ENCODE results near the gene TMEM174. TPM values are rescaled to one million over a fixed set of nuclear protein-coding genes. Genes with fewer than 3 reads are reported as not detected.

The TMEM174 gene
- total RNA-seq, 1 donor from 2014 or later, result not detected

- H4K20me1 ChIP-seq (ENCODE audit: insufficient read depth, low read length), result no peaks in the 10 kb centered on the region
- peaks cover 6% of the 10 kb centered on the region for H3K27me3 ChIP-seq (ENCODE audit: insufficient read depth, low read length)
- H3K9me3 ChIP-seq (ENCODE audit: insufficient read depth, low read depth, low read length), result peaks cover 3% of the 10 kb centered on the region
- peak overlapping the region; percentile 68 for H3K4me2 ChIP-seq (ENCODE audit: low read length)
- peaks cover 6% of the 10 kb centered on the region for H3K36me3 Mint-ChIP-seq (ENCODE audit: low read depth, unreplicated experiment)
- no peak overlapping the region for H3K27ac ChIP-seq (ENCODE audit: low read depth, low read length)
- no peak overlapping the region for H3K9ac ChIP-seq (ENCODE audit: low read length)
- DNase-seq (ENCODE audit: low read depth) (peak; percentile 32), FAIRE-seq (no peak)
- no peak overlapping the region for H3K27ac Mint-ChIP-seq (ENCODE audit: unreplicated experiment)
- no peaks in the 10 kb centered on the region for H3K4me1 ChIP-seq (ENCODE audit: insufficient read depth, low read length)
- no peak overlapping the region for H3K4me3 Mint-ChIP-seq (ENCODE audit: unreplicated experiment)
- H2AFZ ChIP-seq (ENCODE audit: low read depth, low read length), result peak overlapping the region; percentile 49
- TF ChIP-seq, protein P1, sequence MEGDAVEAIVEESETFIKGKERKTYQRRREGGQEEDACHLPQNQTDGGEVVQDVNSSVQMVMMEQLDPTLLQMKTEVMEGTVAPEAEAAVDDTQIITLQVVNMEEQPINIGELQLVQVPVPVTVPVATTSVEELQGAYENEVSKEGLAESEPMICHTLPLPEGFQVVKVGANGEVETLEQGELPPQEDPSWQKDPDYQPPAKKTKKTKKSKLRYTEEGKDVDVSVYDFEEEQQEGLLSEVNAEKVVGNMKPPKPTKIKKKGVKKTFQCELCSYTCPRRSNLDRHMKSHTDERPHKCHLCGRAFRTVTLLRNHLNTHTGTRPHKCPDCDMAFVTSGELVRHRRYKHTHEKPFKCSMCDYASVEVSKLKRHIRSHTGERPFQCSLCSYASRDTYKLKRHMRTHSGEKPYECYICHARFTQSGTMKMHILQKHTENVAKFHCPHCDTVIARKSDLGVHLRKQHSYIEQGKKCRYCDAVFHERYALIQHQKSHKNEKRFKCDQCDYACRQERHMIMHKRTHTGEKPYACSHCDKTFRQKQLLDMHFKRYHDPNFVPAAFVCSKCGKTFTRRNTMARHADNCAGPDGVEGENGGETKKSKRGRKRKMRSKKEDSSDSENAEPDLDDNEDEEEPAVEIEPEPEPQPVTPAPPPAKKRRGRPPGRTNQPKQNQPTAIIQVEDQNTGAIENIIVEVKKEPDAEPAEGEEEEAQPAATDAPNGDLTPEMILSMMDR (IDR thresholded peaks at IDR 0.05; ENCODE audit: insufficient read depth, low read depth, low read length), result no peak
- TF ChIP-seq EZH2 (IDR thresholded peaks at IDR 0.05; ENCODE audit: insufficient read depth, low read length), result no peak
- H3K4me3 ChIP-seq (ENCODE audit: insufficient read depth, low read depth, low read length), result no peak overlapping the region
- no peaks in the 10 kb centered on the region for H3K79me2 ChIP-seq (ENCODE audit: insufficient read depth, low read length)
- H3K27me3 Mint-ChIP-seq (ENCODE audit: low read depth, unreplicated experiment), result peaks cover 57% of the 10 kb centered on the region
- H3K9me3 Mint-ChIP-seq (ENCODE audit: unreplicated experiment), result peaks cover 6% of the 10 kb centered on the region
- H3K4me1 Mint-ChIP-seq (ENCODE audit: low read depth, unreplicated experiment), result no peaks in the 10 kb centered on the region
- H3K36me3 ChIP-seq (ENCODE audit: insufficient read depth, low read length), result no peaks in the 10 kb centered on the region
These were observed 28.8 kb downstream of the TMEM174 start for GRCh38 chr5:73201547-73202513.

- Histone ChIP-seq H3K27ac (ENCODE audit: low read depth, low read length) (no peak overlapping the region), H3K4me1 (ENCODE audit: insufficient read depth, low read length) (no peaks in the 10 kb centered on the region), H3K9ac (ENCODE audit: low read length) (no peak overlapping the region), H3K9me3 (ENCODE audit: insufficient read depth, low read depth, low read length) (peaks cover 3% of the 10 kb centered on the region), H3K79me2 (ENCODE audit: insufficient read depth, low read length) (no peaks in the 10 kb centered on the region), H3K4me3 (ENCODE audit: insufficient read depth, low read depth, low read length) (no peak overlapping the region), H4K20me1 (ENCODE audit: insufficient read depth, low read length) (no peaks in the 10 kb centered on the region), H3K4me2 (ENCODE audit: low read length) (no peak overlapping the region), H3K27me3 (ENCODE audit: insufficient read depth, low read length) (peaks cover 6% of the 10 kb centered on the region), H3K36me3 (ENCODE audit: insufficient read depth, low read length) (no peaks in the 10 kb centered on the region), H2AFZ (ENCODE audit: low read depth, low read length) (no peak overlapping the region)
- FAIRE-seq (no peak), DNase-seq (ENCODE audit: low read depth) (peak; percentile 19)
- H3K4me3 Mint-ChIP-seq (ENCODE audit: unreplicated experiment), result no peak overlapping the region
- peaks cover 49% of the 10 kb centered on the region for H3K27me3 Mint-ChIP-seq (ENCODE audit: low read depth, unreplicated experiment)
- peaks cover 21% of the 10 kb centered on the region for H3K9me3 Mint-ChIP-seq (ENCODE audit: unreplicated experiment)
- H3K4me1 Mint-ChIP-seq (ENCODE audit: low read depth, unreplicated experiment), result no peaks in the 10 kb centered on the region
- TF ChIP-seq, protein P1 (IDR thresholded peaks at IDR 0.05; ENCODE audit: insufficient read depth, low read depth, low read length), result no peak
- TF ChIP-seq EZH2 (IDR thresholded peaks at IDR 0.05; ENCODE audit: insufficient read depth, low read length), result no peak
- peaks cover 6% of the 10 kb centered on the region for H3K36me3 Mint-ChIP-seq (ENCODE audit: low read depth, unreplicated experiment)
- no peak overlapping the region for H3K27ac Mint-ChIP-seq (ENCODE audit: unreplicated experiment)
These were observed 31.3 kb downstream of the TMEM174 start for GRCh38 chr5:73204332-73204731.

DNA sequence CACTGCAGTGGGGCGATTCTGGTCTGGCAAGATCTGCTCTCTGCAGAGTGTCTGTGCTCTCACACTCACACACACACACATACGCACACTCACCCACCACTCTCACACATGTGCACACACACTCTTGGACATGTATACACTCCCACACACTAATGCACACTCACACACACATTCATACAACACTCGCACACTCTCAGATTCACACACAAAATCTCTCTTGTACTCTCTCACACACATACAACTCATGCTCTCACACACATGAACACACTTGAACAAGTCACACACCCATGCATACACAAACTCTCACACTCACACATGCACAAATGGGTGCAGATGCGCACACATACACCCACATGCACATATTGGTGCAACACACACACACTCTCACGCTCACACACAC is 31.7 kb downstream of the TMEM174 start:
- no peak overlapping the region for H3K4me3 ChIP-seq (ENCODE audit: insufficient read depth, low read depth, low read length)
- H3K4me2 ChIP-seq (ENCODE audit: low read length), result no peak overlapping the region
- no peaks in the 10 kb centered on the region for H4K20me1 ChIP-seq (ENCODE audit: insufficient read depth, low read length)
- H3K4me3 Mint-ChIP-seq (ENCODE audit: unreplicated experiment), result no peak overlapping the region
- peaks cover 3% of the 10 kb centered on the region for H3K9me3 ChIP-seq (ENCODE audit: insufficient read depth, low read depth, low read length)
- no peak overlapping the region for H3K9ac ChIP-seq (ENCODE audit: low read length)
- H3K79me2 ChIP-seq (ENCODE audit: insufficient read depth, low read length), result no peaks in the 10 kb centered on the region
- no peak for DNase-seq (ENCODE audit: low read depth)
- H3K36me3 ChIP-seq (ENCODE audit: insufficient read depth, low read length), result no peaks in the 10 kb centered on the region
- H3K27ac Mint-ChIP-seq (ENCODE audit: unreplicated experiment), result no peak overlapping the region
- peaks cover 49% of the 10 kb centered on the region for H3K27me3 Mint-ChIP-seq (ENCODE audit: low read depth, unreplicated experiment)
- no peak overlapping the region for H2AFZ ChIP-seq (ENCODE audit: low read depth, low read length)
- H3K4me1 Mint-ChIP-seq (ENCODE audit: low read depth, unreplicated experiment), result no peaks in the 10 kb centered on the region
- H3K4me1 ChIP-seq (ENCODE audit: insufficient read depth, low read length), result no peaks in the 10 kb centered on the region
- no peak overlapping the region for H3K27ac ChIP-seq (ENCODE audit: low read depth, low read length)
- H3K9me3 Mint-ChIP-seq (ENCODE audit: unreplicated experiment), result peaks cover 20% of the 10 kb centered on the region
- no peak for TF ChIP-seq EZH2 (IDR thresholded peaks at IDR 0.05; ENCODE audit: insufficient read depth, low read length)
- TF ChIP-seq, protein P1 (IDR thresholded peaks at IDR 0.05; ENCODE audit: insufficient read depth, low read depth, low read length), result no peak
- H3K36me3 Mint-ChIP-seq (ENCODE audit: low read depth, unreplicated experiment), result peaks cover 6% of the 10 kb centered on the region
- no peak for FAIRE-seq
- H3K27me3 ChIP-seq (ENCODE audit: insufficient read depth, low read length), result peaks cover 6% of the 10 kb centered on the region

Data from astrocyte (in vitro differentiated cells and primary cell).